ENCODE measurements around the gene AZGP1. TPM values are rescaled to one million over a fixed set of nuclear protein-coding genes. Genes with fewer than 3 reads are reported as not detected.

Gene AZGP1
- polyA plus RNA-seq, 12 donors = 0.57 to 1.6 (median 0.69) TPM; not detected in 3

Other genes starting within 250 kb of the AZGP1 start
- 1 to 10 TPM in 4 of 12 donors, under 1 TPM in 5, not detected in 3; 0.24 to 9.4 (median 0.95) TPM for gene CYP3A7, start 240.8 kb downstream of the AZGP1 start, polyA plus RNA-seq (ENCODE audit: insufficient read length in 12 of 12)
- gene CYP3A4, start 191.8 kb downstream of the AZGP1 start, polyA plus RNA-seq (ENCODE audit: insufficient read length in 12 of 12) = under 1 TPM in 7 of 12 donors, not detected in 5; 0.08 to 0.33 (median 0.15) TPM
- gene CYP3A43, start 148.0 kb downstream of the AZGP1 start, polyA plus RNA-seq (ENCODE audit: insufficient read length in 12 of 12) = under 1 TPM in 5 of 12 donors, not detected in 7; 0.14 to 0.34 (median 0.20) TPM
- gene OR2AE1, start 99.0 kb downstream of the AZGP1 start, polyA plus RNA-seq (ENCODE audit: insufficient read length in 12 of 12) = under 1 TPM in 1 of 12 donors, not detected in 11; 0.23 TPM
- gene TRIM4, start 56.5 kb downstream of the AZGP1 start, polyA plus RNA-seq (ENCODE audit: insufficient read length in 12 of 12) = 10 to 100 TPM in 11 of 12 donors, not detected in 1; 14.4 to 24.5 (median 16.4) TPM
- gene GJC3, start 46.4 kb downstream of the AZGP1 start, polyA plus RNA-seq (ENCODE audit: insufficient read length in 12 of 12) = under 1 TPM in 10 of 12 donors, not detected in 2; 0.18 to 0.70 (median 0.38) TPM
- 10 to 100 TPM; 24.6 to 64.8 (median 33.1) TPM for gene ZKSCAN1, start 39.6 kb upstream of the AZGP1 start, polyA plus RNA-seq (ENCODE audit: insufficient read length in 12 of 12)
- 10 to 100 TPM in 11 of 12 donors, not detected in 1; 13.2 to 17.9 (median 15.2) TPM for gene ZSCAN21, start 73.7 kb upstream of the AZGP1 start, polyA plus RNA-seq (ENCODE audit: insufficient read length in 12 of 12)
- gene ZNF3, start 105.7 kb upstream of the AZGP1 start, polyA plus RNA-seq (ENCODE audit: insufficient read length in 12 of 12) = 10 to 100 TPM in 11 of 12 donors, not detected in 1; 19.9 to 34.7 (median 27.9) TPM
- gene COPS6, start 112.9 kb upstream of the AZGP1 start, polyA plus RNA-seq (ENCODE audit: insufficient read length in 12 of 12) = 100 to 1,000 TPM in 2 of 12 donors, 10 to 100 TPM in 9, not detected in 1; 81.5 to 222 (median 91.3) TPM
- gene MCM7, start 125.4 kb upstream of the AZGP1 start, polyA plus RNA-seq (ENCODE audit: insufficient read length in 12 of 12) = 10 to 100 TPM in 11 of 12 donors, not detected in 1; 55.3 to 95.5 (median 71.4) TPM
- gene AP4M1, start 125.6 kb upstream of the AZGP1 start, polyA plus RNA-seq (ENCODE audit: insufficient read length in 12 of 12) = 10 to 100 TPM in 11 of 12 donors, not detected in 1; 13.9 to 25.7 (median 22.2) TPM
- 10 to 100 TPM in 11 of 12 donors, not detected in 1; 30.6 to 46.7 (median 35.1) TPM for gene TAF6, start 143.3 kb upstream of the AZGP1 start, polyA plus RNA-seq (ENCODE audit: insufficient read length in 12 of 12)
- 10 to 100 TPM in 11 of 12 donors, not detected in 1; 28.6 to 50.9 (median 38.8) TPM for gene CNPY4, start 143.6 kb upstream of the AZGP1 start, polyA plus RNA-seq (ENCODE audit: insufficient read length in 12 of 12)
- gene MBLAC1, start 150.9 kb upstream of the AZGP1 start, polyA plus RNA-seq (ENCODE audit: insufficient read length in 12 of 12) = 1 to 10 TPM in 3 of 12 donors, under 1 TPM in 7, not detected in 2; 0.37 to 1.8 (median 0.76) TPM
- gene LAMTOR4, start 172.9 kb upstream of the AZGP1 start, polyA plus RNA-seq (ENCODE audit: insufficient read length in 12 of 12) = 100 to 1,000 TPM in 1 of 12 donors, 10 to 100 TPM in 10, not detected in 1; 51.2 to 100 (median 59.3) TPM
- 10 to 100 TPM in 5 of 12 donors, 1 to 10 TPM in 6, not detected in 1; 7.1 to 20.3 (median 9.6) TPM for gene TRAPPC14, start 182.7 kb upstream of the AZGP1 start, polyA plus RNA-seq (ENCODE audit: insufficient read length in 12 of 12)
- gene GAL3ST4, start 192.6 kb upstream of the AZGP1 start, polyA plus RNA-seq (ENCODE audit: insufficient read length in 12 of 12) = 10 to 100 TPM in 7 of 12 donors, 1 to 10 TPM in 4, not detected in 1; 8.0 to 23.3 (median 10.7) TPM
- gene GPC2, start 201.3 kb upstream of the AZGP1 start, polyA plus RNA-seq (ENCODE audit: insufficient read length in 12 of 12) = 10 to 100 TPM in 1 of 12 donors, 1 to 10 TPM in 10, not detected in 1; 4.0 to 13.7 (median 6.0) TPM
- 10 to 100 TPM in 9 of 12 donors, 1 to 10 TPM in 2, not detected in 1; 7.3 to 36.0 (median 18.6) TPM for gene STAG3, start 201.9 kb upstream of the AZGP1 start, polyA plus RNA-seq (ENCODE audit: insufficient read length in 12 of 12)
- 10 to 100 TPM in 2 of 12 donors, 1 to 10 TPM in 8, not detected in 2; 1.3 to 12.0 (median 6.4) TPM for gene PVRIG, start 243.9 kb upstream of the AZGP1 start, polyA plus RNA-seq (ENCODE audit: insufficient read length in 12 of 12)

All from muscle of arm (tissue), 12 donors.